ENCODE measurements around the gene ZBED1.

DNA sequence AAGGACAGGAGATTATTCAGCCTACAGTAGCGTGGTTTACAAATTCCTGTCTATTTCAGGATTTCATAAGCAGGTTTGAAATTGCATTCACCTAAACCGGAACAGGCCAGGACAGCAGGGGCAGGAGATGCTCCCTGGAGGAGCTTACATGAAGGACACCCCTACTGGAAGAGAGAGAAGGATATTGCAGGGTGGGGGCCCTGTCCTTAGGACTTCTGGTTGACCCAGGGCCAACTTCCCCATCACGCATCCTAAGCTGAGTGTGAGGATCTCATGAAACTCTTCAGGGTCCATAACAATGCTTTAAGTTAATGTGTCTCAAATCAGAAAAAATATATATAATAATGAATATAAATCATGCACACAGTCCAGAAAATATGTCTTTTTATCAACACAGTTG, 6.4 kb upstream of the ZBED1 start:
- no peak for TF ChIP-seq POLR2A (IDR thresholded peaks at IDR 0.05; ENCODE audit: low read depth, low read length)
- no peak for TF ChIP-seq POLR2AphosphoS5 (IDR thresholded peaks at IDR 0.05; ENCODE audit: low read depth, low read length)
- TF ChIP-seq TAF1 (IDR thresholded peaks at IDR 0.05; ENCODE audit: low read depth, low read length), result no peak
- no peak for TF ChIP-seq SPI1 (IDR thresholded peaks at IDR 0.05; ENCODE audit: low read depth, low read length)
- TF ChIP-seq POU2F2 (IDR thresholded peaks at IDR 0.05; ENCODE audit: low read depth, low read length), result no peak
- TF ChIP-seq PAX5 (IDR thresholded peaks at IDR 0.05; ENCODE audit: insufficient read depth, low read length, severe bottlenecking), result no peak
